ENCODE results near the gene ATL3.

DNA sequence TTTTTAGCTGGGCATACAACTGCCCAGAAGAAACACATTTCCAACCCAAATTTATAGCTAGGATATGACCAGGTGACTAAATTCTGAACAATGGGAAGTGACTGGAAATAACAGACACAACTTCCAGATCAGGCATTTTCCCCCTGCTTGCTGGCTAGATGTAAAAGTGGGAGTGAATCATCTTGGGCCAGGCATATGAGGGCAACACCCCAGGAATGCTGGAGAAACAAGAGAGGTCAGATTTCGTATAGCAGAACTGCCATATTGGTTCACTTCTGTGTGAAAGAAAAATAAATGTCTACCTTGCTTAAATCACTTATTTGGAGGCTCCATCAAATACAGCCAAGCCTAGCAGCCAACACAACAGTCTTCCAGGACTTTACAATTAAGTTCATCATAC is 7.4 kb downstream of the ATL3 start:
- TF ChIP-seq, protein P1, sequence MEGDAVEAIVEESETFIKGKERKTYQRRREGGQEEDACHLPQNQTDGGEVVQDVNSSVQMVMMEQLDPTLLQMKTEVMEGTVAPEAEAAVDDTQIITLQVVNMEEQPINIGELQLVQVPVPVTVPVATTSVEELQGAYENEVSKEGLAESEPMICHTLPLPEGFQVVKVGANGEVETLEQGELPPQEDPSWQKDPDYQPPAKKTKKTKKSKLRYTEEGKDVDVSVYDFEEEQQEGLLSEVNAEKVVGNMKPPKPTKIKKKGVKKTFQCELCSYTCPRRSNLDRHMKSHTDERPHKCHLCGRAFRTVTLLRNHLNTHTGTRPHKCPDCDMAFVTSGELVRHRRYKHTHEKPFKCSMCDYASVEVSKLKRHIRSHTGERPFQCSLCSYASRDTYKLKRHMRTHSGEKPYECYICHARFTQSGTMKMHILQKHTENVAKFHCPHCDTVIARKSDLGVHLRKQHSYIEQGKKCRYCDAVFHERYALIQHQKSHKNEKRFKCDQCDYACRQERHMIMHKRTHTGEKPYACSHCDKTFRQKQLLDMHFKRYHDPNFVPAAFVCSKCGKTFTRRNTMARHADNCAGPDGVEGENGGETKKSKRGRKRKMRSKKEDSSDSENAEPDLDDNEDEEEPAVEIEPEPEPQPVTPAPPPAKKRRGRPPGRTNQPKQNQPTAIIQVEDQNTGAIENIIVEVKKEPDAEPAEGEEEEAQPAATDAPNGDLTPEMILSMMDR (IDR thresholded peaks at IDR 0.05) = no peak
- no peak for TF ChIP-seq POLR2A (IDR thresholded peaks at IDR 0.05)

Measured in body of pancreas (tissue), 4 donors.